NCI-H446 treated with DMSO at 0.1 percent for 48 hours (cell line): ENCODE measurements around the gene SEC14L2.
A peak's percentile ranks its signal among the peaks of the same experiment; 100 is the strongest.
"Not testable (repeated sequence)": the region's sequence is repeated elsewhere in the genome, so short reads cannot be mapped to it uniquely, and the experiment has no call there.

Source experiments
- DNase-seq: peaks from one replicate; lab custom pipeline; 2025; lab: John Stamatoyannopoulos, UW

The SEC14L2 gene

DNA sequence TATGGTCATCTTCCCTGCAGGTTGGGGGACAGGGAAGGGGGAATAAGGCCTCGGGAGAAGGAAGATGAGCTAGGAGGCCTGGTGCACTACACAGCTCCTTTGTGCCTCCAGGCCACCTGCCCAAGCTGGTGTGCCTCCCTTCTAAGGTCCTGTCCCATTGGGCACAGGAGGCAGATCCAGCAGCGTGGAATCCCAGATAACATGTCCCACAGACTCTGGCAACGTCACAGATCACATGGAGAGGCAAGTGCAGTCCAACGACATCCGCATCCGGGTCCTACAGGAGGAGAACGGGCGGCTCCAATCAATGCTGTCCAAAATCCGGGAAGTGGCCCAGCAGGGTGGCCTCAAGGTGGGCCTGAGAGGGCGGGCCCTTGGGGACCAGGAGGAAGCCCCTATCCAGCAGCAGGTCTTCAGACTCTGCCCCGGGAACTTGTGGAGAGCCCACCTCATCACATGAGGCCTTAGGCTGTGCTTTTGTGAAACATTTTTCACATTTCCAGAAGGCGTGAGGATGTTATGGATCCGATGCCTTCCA lies 21.4 kb upstream of the SEC14L2 start:
- no peak for DNase-seq

DNA sequence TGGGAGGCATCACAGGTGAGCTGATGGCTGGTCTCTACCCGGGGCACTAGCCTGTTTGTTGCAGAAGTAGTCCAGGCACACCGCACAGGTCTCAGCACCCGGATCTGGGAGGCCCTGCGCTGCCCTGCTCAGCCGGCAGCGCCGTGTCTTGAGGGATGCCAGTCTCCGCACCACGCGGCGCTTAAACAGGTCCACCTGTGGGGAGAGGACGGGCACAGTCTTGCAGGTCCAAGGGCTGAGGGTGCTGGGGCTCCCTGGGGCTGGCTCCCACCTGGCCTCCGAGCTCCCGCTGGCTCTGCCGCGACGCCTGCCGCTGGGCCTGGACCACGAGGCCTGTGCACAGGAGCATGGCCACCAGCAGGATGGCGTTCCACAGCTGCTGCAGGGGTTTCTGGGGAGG lies 16.8 kb upstream of the SEC14L2 start:
- DNase-seq = no peak

DNA sequence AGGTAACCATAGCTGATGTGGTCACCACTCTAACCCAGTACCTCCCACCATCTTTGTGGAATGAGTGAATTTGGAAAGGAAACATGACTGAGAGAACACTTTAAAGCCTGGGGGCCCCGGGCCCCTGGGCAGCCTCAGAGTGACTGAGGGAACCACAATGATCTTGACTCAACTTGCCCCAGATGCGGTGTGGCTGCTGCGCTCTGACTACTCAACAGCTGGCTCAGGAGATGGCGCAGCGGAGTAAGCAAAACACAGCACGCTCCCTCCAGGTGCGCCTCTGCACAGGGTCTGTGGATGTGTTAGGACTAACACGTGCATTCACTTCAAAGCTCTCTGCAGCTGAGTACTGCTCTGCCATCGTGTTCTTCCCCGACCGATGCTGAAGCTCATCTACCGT lies 15.6 kb upstream of the SEC14L2 start:
- DNase-seq = no peak

DNA sequence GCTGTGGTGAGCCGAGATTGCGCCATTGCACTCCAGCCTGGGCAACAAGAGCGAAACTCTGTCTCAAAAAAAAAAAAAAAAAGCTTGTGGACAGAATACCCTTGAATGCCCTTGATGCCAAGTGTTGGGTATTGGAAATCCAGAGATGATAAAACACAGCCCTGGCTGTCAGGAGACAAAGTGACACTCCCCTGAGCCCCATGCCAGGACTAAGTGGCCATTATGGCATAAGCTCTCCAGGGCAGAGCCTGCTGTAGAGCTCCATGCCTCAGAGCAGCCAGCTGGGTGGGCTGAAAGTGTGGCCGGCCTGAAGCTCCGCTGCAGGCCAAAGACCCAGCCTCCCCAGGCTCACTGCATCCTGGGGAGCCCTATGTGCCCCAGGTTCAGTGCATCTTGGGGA lies 14.5 kb upstream of the SEC14L2 start:
- DNase-seq = no peak

DNA sequence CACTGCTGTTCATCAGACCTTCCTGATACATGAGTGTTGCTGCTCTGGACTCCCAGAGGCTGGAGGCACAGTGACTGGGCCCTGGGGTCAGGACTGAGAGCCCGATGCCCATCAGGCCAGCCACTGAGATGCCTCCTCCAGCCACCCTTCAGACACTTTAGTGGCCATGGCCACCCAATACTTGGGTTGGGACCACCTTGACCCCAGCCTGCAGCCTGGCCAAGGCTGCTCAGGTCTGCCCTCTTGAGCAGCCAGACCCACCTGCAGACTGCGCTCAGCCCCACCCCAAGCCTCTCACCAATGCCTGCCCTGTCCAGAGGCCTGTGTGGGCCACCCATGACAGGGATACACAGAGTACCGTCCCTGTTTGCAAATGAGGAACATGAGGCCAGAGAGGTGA lies 13.8 kb upstream of the SEC14L2 start:
- no peak for DNase-seq

DNA sequence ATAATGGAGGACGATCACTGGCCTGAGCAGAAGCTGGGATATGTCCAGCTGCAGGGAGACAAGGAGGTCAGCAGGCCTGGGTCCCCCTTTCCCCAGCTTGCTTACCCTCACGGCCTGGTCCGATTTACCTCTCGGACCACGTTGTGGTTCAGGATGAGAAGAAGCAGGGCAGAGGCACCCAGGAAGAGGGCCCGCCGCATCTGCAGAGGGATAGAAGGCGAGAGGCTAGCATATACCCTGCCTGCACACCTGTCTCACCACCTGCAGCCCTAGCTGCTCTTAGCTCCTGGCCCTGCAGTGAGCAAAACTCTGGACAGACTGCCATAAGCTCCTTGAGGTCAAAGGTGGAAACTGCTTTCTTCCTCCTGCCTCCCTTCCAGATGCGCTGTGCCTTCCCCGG lies 10.9 kb upstream of the SEC14L2 start:
- no peak for DNase-seq

DNA sequence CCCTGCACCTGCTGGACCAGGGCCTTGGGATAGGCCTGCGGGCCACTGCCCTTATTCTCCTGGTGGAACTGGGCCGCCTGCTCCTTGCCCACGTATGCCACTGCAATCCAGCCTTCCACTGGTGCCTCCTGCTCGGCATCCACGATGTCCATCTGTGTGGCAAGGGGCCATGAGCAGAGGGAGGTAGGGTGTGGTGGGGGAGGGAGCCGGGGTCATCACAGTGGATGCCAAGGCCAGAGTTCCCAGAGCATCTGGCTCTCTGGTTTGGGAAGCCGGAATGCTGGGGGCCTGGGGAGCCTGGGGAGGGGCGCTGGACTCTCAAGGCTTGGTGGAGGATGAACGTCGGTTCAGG lies 10.2 kb upstream of the SEC14L2 start:
- DNase-seq = no peak

DNA sequence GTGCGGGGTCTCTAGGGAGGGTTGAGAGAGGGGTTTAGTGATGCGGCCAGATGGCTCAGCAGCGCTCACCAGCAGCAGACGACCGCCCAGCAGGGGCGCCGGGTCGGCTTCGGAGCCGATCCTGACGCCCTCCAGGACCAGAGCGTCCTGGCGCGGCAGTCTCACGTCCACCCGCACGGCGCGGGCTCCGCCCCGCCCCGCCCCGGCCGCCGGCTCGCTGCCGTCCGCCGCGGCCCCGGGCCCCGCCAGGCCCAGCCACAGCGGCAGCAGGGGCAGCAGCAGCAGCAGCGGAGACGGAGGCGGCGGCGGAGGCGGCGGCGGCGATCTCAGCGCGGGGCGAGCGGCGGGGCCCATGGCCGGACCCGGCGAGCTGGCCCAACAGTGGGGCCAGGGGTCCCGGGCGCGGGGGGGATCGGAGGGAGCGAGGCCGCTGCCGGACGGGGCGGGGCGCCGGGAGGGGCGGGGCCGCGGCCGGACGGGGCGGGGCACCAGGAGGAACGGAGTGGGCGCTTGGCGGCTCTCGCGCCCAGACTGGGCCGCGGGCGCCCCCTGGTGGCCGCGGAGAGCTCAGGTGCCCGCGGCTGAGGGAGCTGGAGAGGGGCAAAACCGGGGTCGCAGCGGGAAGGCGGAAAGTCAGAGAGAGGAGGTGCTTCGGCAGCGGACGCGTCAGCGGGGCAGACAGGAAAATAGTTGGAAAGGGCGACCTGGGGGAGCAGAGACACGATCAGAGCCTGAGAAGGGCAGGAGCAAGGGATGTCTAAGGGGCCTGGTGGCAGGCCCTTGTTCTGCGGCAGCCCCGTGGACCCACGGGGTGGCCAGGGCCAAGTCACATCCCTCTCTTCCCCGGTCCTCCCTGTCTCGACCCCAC lies 9.6 kb upstream of the SEC14L2 start, which contains the start of gene RNF215:
Gene RNF215, minus strand, starts transcription at position 452 of the 868 bp plus-strand sequence. Its CDS starts 98 bp downstream, at position 354.
- peak; percentile 27 for DNase-seq

DNA sequence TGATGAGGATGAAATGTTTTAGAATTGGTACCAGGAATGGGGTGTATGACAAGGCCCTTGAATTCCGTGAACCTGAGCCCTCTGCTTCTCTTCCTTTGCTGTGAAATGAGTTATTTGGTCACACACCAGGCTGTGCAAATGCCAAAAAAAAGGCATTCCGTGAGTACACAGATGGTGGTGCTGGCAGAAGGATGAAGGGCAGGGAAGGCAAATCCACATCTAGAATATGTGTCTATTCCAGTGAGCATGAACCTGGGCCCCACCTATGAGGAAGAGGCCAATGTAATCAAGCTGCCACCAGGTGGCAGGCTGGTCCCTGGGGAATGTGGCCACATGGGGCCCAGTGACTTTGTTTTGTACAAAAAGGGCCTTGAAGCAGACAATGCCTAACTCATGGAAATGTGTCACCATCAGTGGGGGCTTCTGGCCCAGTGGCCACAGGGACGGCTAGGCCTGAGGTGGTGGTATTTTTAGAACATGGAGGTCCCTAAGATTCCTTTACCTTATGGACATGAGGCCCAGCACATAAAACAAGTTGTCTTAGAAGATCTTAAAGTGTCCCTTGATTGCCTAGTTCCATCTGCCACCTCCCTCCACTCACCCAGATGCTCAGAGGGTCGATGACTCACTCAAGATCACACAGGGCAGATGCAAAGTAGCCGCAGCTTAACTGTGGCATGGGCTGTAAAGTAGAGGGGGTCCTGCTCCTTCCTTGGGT lies 5.7 kb upstream of the SEC14L2 start:
- no peak for DNase-seq

DNA sequence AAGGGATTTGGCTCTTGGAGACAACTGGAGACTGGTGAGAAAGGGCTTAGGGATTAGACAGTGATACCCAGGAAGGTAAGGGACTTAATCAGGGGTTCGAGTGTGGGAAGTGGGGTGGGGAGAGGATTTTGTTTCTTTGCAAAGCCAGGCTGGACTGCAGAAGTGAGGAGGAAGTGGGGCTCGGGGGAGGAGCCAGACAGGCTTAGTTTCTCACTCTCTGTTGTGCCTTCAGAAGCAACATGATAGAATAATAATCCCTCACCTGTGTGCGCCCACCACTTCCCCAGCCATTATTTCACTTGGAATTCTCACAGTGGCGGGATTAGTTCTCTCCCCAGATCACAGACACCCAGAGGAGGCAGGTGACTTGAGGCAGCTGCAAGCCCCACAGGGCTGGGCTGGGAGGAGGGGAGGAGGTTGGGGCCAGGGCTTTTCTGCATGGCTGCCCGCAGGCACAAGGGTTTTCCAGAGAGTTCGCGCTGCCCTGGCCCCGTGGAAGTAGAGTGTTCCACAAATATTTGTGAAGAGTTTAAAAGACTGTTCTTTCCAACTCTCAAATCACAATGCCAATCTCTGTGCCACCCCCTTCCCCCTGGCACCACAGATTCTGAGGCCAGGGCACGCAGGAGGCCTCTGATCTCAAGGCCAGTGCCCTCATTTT lies 4.0 kb upstream of the SEC14L2 start:
- no peak for DNase-seq

DNA sequence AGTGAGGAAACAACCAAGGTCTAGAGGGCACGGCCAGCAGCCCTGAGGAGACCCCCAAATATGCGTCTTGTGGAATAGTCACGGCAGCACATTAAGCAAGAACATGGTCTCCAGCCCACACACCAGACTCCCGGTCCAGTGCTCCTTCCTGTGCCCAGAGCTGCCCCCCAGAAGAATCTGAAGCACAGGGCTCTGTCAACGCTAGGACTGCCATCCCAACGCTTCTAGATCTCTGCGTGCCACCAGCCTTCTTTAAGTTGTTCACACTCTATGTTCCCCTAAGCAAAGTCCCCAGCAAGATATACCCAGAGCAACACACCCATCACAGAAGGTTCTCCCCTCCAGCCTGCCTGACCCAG lies 3.5 kb upstream of the SEC14L2 start:
- DNase-seq = no peak

DNA sequence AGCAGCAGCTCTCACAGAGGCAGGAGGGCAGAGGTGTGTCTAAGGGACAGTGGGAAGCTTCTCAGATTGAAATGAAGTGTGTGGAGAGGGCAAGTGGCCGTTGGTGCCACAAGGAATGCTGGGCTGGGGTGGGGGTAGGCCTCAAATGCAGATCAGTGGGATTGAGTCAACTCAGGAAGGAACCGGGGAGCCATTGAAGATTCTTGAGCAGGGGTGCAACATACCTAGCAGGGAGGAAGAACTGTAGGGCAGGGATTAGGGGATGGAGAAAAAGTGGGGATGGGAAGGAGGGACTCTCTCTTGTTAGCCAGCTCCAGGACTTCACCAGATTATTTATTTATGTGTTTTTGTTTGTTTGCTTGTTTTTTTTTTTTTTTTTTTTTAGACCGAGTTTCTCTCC lies 2.9 kb upstream of the SEC14L2 start:
- DNase-seq = no peak

DNA sequence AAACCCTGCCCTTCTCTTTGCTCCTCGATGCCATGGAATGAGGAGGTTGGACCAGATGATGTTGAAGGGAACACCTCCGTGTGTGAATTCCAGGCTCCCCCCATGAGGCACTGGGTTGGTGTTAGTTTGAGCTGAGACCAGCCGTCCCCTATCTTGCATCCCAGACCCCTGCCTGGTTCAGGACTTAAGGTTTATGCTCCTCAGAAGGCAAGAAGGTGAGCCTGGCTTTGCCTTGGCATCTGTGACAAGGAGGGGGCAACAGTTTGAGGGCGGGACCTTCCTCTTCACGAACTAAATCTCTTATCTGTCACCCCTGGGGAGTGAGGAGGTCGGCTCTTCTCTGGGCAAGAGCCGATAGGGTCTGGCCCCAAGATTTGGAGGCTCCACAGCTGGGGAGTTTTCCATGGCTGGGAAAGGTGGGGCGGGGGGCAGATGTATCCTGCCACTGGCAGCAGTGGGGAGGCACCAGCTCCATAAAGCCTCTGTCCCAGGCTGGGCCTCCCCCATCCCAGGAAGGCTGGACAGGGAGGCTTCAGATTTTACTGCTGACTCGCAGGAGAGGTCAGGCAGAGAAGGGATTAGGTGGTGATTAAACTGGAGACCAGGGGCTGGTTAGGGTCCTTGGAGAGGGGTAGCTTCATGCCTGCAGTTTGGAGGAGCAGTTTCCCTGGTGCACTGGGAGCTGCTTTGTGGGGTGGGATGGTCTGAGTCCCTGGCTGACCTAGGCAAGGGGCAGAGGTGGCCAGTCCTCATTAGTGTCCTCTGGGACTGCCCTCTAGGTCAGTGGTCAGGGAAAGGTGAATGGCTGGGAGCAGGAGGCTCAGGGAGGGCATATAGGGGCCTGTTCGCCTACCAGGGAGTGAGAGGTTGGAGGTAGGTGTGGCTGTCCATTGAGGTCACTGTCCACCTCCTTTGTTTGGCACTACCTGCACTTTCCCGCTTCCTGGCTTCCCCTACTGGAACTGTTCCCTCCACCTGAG lies 1.1 kb downstream of the SEC14L2 start:
- no peak for DNase-seq

DNA sequence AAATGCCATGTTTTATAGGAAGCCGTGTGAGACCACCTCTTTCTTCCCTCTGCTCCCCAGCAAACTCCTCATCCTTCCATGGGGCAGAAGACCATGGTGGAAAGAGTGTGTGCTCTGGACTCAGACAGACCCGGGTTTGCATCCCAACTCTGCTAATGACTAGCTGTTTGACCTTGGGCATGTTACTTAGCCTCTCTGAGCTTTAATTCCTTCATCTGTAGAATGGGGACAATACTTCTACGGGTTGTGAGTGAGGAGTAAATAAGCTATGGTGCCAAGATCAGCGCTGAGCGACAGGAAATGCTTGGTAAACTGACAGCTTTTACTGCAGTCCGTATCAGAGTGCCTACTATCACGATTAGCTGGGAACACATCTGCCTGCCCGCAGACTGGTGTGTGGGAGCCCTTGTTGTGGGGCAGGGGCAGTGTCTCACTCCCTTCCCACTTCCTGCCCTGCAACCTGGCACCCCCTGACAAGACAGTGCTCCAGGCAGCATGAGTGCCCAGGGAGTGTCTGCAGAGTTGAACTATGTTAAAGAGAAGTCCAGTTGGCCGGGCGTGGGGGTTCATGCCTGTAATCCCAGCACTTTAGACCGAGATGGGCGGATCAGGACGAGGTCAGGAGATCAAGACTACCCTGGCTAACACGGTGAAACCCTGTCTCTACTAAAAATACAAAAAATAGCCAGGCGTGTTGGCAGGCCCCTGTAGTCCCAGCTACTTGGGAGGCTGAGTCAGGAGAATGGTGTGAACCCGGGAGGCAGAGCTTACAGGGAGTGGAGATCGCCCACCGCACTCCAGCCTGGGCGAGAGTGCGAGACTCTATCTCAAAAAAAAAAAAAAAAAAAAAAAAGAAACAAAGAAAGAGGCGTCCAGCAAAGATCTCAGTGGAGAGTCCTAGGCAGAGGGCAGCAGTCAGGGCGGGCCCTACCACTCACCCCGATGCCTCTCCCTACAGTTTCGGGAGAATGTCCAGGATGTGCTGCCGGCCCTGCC lies 2.2 kb downstream of the SEC14L2 start:
- no peak for DNase-seq

DNA sequence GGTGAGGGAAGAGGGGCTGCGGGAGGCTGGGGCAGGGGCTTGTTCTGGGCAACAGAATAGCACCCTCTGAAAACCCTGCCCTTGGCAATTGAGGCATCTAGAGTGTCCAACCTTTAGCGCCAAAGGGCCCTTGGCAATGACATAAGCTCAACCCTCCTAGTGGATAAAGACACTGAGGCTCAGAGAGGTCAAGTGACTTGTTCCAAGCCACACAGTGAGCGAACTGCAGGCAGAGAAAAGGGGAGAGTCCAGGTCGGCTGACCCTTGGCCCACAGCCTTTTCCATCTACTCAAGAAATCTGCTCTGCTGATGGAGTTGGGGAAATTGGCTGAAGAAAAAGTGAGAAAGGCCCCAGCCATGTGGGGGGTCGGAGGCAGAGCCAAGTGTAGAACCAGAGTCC lies 2.9 kb downstream of the SEC14L2 start:
- no peak for DNase-seq

DNA sequence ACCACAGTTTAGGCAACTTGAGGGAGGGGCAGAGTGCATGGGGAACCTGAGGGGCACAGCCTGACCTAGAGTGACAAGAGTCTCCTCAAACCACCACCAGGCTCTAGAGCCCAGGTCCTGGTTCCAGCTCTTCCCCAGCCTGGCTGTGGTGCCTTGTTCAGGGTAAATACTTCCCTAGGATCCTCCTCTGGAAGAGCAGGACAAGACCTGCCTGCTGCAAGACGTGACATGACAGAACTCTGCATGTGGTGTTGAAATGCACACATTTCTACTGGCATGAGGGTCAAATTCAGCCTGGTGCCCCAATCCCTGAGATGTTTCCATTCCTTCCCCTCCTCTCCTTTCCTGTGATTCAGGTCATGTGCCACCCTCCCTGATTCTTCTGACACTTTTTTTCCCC lies 3.3 kb downstream of the SEC14L2 start:
- DNase-seq = no peak

DNA sequence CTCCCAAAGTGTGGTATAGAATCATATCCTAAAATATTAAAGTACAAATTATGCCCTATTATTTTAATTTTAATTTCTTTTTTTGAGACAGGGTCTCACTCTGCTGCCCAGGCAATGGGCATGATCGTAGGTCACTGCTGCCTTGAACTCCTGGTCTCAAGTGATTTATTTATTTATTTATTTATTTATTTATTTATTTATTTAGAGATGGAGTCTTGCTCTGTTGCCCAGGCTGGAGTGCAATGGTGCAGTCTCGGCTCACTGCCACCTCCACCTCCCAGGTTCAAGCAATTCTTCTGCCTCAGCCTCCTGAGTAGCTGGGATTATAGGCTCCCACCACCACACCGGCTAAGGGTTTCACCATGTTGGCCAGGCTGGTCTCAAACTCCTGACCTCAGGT lies 4.2 kb downstream of the SEC14L2 start:
- DNase-seq = not testable (repeated sequence)

DNA sequence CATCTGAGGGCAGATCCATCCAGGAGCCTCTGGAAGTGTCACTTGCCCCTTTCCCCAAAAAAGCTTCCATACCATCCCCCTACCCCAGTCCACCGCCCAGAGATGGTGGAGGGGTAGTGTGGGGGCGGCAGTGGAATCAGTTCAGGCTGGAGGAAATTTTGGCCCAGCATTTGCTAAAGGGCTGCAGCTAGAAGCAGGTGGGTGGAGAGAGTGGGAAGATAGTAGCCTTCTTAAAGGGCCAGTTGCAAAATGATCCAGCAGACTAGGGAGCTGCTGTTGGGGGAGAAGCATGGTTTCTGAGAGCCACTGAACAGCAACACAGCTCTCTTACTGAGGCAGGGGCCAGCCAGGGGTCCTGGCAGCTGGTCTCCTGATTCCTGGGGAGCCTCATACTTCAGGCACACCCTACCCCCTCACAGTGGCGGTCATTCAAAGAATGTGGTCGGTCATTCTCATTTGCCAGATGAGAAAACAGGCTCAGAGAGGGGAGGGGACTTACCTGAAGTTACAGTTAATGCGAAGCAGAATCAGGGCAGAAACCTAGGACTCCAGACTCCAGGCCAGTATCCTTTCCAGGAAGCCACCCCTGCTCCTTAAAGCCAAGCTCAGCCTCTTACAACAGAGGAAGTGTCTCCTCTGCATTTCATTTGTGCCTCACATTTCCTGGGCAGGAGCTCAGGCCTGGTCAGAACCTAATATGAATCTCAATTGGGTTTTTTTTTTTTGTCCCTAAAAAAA lies 5.4 kb downstream of the SEC14L2 start:
- DNase-seq = no peak

DNA sequence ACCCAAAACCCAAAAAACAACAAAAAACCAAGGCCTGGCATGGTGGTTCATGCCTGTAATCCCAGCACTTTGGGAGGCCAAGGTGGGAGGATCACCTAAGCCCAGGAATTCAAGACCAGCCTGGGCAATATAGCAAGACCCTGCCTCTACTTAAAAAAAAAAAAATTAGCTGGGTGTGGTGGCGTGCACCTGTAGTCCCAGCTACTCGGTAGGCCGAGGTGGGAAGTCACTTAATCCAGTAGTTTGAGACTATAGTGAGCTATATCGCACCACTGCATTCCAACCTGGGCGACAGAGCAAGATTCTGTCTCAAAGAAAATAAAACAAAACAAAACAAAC lies 5.9 kb downstream of the SEC14L2 start:
- not testable (repeated sequence) for DNase-seq

DNA sequence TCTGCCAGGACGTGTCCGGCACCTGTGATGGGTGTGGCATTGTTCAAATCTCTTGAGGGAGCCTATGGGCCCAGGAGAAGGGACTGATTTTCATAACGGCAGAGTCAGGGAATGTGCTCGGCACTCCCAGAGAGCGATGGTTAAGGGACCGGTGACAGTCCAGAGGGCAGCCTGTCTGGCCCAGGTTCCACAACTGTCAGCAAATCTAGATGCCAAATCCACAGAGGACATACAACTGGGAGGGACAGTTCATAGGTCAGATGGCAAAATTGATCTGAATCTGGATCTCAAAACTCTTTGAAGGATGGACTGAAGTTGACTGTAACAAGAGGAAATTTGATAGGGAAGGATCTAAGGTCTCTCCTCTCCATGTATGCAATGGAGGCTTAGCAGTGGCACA lies 7.5 kb downstream of the SEC14L2 start:
- DNase-seq = no peak
